Activated T-cell treated with anti-CD3 and anti-CD28 coated beads, Interleukin-2, amount 50 U/mL, for 4 hours (primary cell): ENCODE results near the gene ROPN1L. TPM values are rescaled to one million over a fixed set of nuclear protein-coding genes. Genes with fewer than 3 reads are reported as not detected.

ENCODE experiments used
- ATAC-seq, 2 donors: fragments of 200-7000 bp; cut with Tn5 transposase; one replicate each; pipeline ENCODE4 v1.10.0; 2021
- DNase-seq: peaks from one replicate; pipeline ENCODE4 v3.0.0-alpha.2; 2020
- H3K27me3 Mint-ChIP-seq: one replicate; pipeline ENCODE4 v1.8.0; 2021; ENCODE audit warnings: low read depth, mixed read lengths
- H3K36me3 Mint-ChIP-seq: one replicate; pipeline ENCODE4 v1.8.0; 2022; ENCODE audit warnings: mixed read lengths; ENCODE audit not compliant: insufficient read depth
- H3K4me1 Mint-ChIP-seq: one replicate; pipeline ENCODE4 v1.8.0; 2021; ENCODE audit warnings: low read depth, mixed read lengths
- H3K4me3 Mint-ChIP-seq: one replicate; pipeline ENCODE4 v1.8.0; 2021; ENCODE audit warnings: mild to moderate bottlenecking, moderate library complexity, mixed read lengths
- H3K9me3 Mint-ChIP-seq: one replicate; pipeline ENCODE4 v1.8.0; 2021; ENCODE audit warnings: mixed read lengths
- total RNA-seq, 3 donors: library from RNA; stranded (reverse); gene quantifications; one replicate each; pipeline ENCODE4 v1.2.1, GENCODE V29; 2021

ROPN1L gene
- total RNA-seq, 3 donors from 2014 or later = 0.18 TPM; not detected in 2

DNA sequence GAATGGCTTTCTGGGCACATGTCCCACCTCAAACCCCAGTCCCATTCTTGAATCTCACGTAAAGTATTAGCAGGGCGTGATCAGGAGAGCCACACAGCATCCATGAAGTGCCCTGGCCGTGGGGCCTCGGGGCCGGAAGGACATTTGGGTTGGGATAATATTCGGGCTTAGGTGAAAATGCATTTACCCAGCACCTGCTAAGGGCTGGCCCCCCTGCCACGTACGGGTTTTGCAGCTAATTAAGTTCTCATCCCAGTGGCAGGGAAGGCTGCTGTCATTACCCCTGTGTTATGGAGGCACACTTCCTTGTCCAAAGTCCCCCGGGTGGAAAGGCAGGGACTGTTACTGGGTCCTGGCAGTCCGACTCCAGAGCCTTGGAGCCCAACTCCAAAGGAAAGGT, 29.0 kb downstream of the ROPN1L start:
- no peak overlapping the region for H3K4me3 Mint-ChIP-seq

DNA sequence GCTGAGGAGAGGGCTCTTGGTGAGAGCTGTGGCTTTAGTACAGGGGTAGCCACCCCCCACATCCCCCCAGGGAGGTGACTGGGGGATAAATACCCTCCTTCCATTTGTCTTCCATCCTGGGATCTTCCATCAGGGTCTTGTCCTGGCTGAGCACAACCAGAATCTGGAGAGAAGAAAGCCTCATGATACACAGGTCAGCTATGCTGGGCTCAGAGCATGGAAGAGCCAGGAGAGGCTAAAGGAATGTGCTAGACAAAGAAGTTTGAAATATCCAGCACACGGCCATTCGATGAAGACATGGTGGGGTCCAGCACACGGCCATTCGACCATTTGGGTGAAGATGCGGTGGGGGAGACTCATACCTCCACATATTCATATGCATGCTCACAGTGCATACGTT, 30.0 kb downstream of the ROPN1L start:
- DNase-seq (no peak), ATAC-seq (no peak)
- Mint-ChIP-seq H3K27me3 (peaks cover 2% of the 10 kb centered on the region), H3K4me3 (no peak overlapping the region), H3K9me3 (peaks cover 10% of the 10 kb centered on the region), H3K4me1 (no peaks in the 10 kb centered on the region), H3K36me3 (no peaks in the 10 kb centered on the region)

More for the DNA sequence above, 29.0 kb downstream of the ROPN1L start:
- H3K9me3 Mint-ChIP-seq = peaks cover 4% of the 10 kb centered on the region
- peaks cover 2% of the 10 kb centered on the region for H3K27me3 Mint-ChIP-seq
- ATAC-seq = no peak
- no peak for DNase-seq
- H3K4me1 Mint-ChIP-seq = no peaks in the 10 kb centered on the region
- H3K36me3 Mint-ChIP-seq = no peaks in the 10 kb centered on the region

DNA sequence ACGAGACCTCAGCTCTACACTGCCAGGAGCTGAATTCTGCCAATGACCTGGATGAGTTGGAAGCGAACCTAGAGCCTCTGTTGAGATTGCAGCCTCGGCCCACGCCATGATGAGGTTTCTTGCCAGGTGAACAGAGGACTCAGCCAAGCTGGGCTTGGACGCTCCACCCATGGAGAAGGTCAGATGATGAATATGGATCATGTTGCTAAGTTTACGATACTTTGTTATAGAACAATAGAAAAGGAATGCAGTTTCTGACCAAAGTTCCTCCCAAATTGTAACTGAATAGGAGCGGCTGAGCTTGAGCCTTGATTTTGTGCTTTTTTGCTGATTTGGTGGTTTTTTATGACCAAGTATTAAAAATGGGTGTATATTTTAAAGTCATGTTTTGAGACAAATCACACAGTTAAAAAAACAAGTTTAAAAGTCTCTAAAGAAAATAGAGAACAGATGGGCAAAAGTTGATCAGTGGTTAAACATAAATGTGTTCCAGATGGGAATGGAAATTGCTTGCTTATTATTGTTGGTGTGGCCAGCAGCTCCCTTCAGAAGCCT, 32.9 kb downstream of the ROPN1L start:
- DNase-seq = no peak
- Mint-ChIP-seq H3K36me3 (no peaks in the 10 kb centered on the region), H3K4me1 (no peaks in the 10 kb centered on the region), H3K27me3 (peaks cover 4% of the 10 kb centered on the region), H3K4me3 (no peak overlapping the region), H3K9me3 (peaks cover 10% of the 10 kb centered on the region)
- no peak for ATAC-seq

DNA sequence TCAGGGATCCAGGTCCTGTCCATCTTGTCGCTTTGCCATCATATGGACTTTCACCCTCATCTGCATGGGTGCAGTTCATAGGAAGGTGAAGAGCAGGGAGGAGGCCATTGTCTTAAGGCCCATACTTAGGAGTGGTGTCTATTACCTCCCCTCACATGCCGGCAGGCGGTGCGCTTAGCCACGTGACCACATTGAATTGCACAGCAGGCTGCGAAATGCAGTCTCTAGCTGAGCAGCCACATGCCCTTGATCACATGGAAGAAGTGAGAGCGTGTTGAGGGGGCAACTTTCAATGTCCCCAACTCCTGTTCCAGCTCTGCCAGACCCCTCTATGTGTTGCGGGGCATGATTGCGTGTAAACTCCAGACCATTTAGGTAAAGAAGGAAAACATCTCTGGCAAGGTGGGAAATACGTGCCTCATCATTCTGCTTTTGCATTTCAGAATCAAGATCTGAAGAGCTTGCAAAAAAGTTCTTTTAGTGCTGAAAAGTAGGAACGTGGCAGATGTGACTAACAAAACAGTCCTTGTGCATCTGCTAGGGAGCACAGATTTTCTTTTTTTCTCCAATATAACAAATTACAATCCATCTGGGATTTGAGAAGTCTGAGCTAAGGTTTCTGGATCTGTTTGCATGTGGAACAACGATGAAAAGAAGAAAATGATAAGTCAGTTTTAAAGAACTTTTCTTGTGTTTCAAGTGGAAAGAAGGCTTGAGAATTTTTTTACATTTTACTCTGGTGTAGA, 34.4 kb downstream of the ROPN1L start:
- Mint-ChIP-seq H3K4me3 (no peak overlapping the region), H3K36me3 (no peaks in the 10 kb centered on the region), H3K9me3 (peaks cover 10% of the 10 kb centered on the region), H3K4me1 (no peaks in the 10 kb centered on the region), H3K27me3 (peaks cover 4% of the 10 kb centered on the region)
- no peak for ATAC-seq
- DNase-seq = no peak

DNA sequence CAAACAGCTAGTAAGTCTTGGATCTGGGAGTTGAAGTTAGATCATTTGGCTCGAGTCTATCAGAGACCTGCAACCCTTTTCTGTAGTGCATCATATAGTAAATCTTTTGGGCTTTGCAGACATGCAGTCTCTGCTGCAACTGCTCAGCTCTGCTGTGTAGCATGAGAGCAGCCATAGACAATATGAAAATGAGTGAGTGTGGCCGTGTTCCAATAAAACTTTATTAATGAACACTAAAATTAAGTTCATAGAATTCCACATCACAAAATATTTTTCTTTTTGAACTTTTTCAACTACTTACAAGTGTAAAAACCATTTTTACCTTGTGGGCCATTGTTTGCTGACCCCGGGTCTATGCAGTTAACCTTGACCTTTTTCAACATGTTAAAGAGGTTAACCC, 35.2 kb downstream of the ROPN1L start:
- peaks cover 4% of the 10 kb centered on the region for H3K27me3 Mint-ChIP-seq
- H3K4me3 Mint-ChIP-seq = no peak overlapping the region
- ATAC-seq = no peak
- DNase-seq = no peak
- no peaks in the 10 kb centered on the region for H3K4me1 Mint-ChIP-seq
- no peaks in the 10 kb centered on the region for H3K36me3 Mint-ChIP-seq
- H3K9me3 Mint-ChIP-seq = peaks cover 10% of the 10 kb centered on the region

DNA sequence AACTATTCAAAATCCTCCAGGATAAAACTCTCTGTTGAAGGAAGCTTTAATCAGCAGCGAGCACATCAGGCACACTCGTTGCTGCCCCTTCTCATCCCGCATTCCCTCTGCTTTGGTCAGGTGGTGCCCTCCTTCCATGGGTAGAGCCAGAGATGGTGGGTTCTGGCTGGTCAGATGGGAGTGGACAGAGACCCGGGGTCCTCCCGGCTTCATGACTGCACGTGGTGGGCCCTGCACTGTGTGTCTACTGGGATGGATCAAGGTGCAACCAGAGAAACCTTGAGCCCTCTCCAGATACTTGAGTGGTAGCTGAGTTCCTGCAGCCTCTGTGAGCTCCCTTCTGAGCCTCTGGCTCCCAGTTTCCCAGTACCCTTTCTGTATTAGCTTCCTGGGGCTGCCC, 36.3 kb downstream of the ROPN1L start:
- Mint-ChIP-seq H3K4me3 (no peak overlapping the region), H3K36me3 (no peaks in the 10 kb centered on the region), H3K9me3 (peaks cover 10% of the 10 kb centered on the region), H3K4me1 (no peaks in the 10 kb centered on the region), H3K27me3 (peaks cover 4% of the 10 kb centered on the region)
- DNase-seq = no peak
- no peak for ATAC-seq

DNA sequence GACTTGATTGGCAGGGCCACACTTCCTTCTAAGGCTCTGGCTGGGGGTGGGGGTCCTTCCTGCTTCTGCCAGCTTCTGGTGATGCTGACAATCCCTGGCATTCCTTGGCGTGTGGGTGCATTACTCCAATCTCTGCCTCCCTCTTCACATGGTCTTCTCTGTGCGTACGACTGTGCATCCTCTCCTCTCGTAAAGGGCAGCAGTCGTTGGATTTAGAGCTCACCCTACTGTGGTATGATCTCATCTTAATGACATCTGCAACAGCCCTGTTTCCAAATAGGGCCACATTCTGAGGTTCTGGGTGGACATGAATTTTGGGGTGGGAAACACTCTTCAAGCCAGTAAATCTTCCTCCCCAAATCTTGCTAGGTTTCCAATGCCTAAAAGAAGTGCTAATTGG, 36.8 kb downstream of the ROPN1L start:
- H3K36me3 Mint-ChIP-seq = no peaks in the 10 kb centered on the region
- no peaks in the 10 kb centered on the region for H3K4me1 Mint-ChIP-seq
- peaks cover 10% of the 10 kb centered on the region for H3K9me3 Mint-ChIP-seq
- H3K4me3 Mint-ChIP-seq = no peak overlapping the region
- no peak for DNase-seq
- H3K27me3 Mint-ChIP-seq = peaks cover 4% of the 10 kb centered on the region
- ATAC-seq = no peak

DNA sequence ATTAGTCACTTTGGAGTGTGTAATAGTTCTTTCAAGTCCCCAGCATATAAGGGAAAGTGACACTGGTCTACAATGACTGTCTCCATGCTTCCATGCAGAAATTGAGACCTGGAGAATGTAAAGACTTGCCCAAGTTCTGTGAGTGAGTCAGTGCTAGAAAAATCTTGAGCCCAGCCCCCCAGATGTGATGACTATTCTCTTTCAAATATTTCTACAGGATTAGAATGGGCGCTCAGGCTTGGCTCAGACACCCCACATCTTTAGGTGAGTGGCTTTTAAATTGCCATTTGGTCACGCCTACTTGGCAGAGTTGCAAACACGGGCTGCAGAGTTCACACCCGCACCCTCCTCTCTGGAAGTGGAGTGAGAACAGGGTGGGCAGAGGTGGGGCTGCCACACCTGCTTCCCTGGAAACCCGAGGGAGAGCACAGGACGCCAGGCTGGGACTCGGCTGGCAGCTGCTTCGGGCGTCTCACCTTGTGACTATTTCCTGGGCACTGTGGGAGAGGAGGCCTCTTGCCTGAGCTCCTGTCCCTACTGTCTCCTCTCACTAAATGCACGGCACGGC, 37.6 kb downstream of the ROPN1L start:
- no peak for ATAC-seq
- H3K27me3 Mint-ChIP-seq = peaks cover 4% of the 10 kb centered on the region
- H3K36me3 Mint-ChIP-seq = no peaks in the 10 kb centered on the region

DNA sequence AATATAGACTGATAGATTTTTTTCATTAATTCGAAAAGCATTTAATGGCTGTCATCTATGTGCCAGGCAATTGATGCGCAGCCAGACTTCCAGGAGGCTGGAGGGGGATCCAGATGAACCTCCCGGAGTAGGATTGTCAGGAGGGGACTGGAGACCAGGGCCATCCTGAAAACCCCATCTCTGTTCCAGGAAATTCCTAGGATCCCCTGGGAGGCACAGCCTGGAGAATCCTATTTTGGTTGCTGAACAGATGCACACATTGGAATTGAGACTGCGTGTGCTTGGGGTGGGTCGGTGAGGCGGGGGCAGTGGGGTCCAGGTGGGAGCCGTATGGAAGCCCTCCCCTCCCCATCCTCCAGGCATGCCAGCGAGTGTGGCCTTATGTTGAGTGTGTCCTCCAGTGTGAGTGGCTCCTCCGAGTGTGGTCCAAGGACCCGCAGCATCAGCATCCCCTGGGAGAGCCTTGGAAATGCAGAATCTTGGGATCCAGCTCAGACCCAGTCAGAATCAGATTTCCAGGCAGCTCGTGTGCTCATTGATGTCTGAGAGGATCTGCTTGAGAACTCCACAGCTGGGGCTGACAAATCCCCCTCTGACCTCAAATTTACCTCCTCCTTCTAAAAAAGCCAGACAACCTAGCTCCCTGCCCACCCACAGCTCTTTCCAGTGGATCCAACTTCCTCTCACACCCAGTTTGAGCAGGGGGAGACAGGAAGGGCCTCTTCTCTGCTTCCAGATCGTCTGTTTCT, 38.7 kb downstream of the ROPN1L start:
- H3K36me3 Mint-ChIP-seq = no peaks in the 10 kb centered on the region
- ATAC-seq (no peak), DNase-seq (no peak)
- peaks cover 4% of the 10 kb centered on the region for H3K27me3 Mint-ChIP-seq
- H3K4me3 Mint-ChIP-seq = no peak overlapping the region
- peaks cover 2% of the 10 kb centered on the region for H3K4me1 Mint-ChIP-seq
- H3K9me3 Mint-ChIP-seq = peaks cover 6% of the 10 kb centered on the region

More for the DNA sequence above, 37.6 kb downstream of the ROPN1L start:
- Mint-ChIP-seq H3K4me1 (no peaks in the 10 kb centered on the region), H3K4me3 (no peak overlapping the region), H3K9me3 (peaks cover 10% of the 10 kb centered on the region)
- DNase-seq = no peak

DNA sequence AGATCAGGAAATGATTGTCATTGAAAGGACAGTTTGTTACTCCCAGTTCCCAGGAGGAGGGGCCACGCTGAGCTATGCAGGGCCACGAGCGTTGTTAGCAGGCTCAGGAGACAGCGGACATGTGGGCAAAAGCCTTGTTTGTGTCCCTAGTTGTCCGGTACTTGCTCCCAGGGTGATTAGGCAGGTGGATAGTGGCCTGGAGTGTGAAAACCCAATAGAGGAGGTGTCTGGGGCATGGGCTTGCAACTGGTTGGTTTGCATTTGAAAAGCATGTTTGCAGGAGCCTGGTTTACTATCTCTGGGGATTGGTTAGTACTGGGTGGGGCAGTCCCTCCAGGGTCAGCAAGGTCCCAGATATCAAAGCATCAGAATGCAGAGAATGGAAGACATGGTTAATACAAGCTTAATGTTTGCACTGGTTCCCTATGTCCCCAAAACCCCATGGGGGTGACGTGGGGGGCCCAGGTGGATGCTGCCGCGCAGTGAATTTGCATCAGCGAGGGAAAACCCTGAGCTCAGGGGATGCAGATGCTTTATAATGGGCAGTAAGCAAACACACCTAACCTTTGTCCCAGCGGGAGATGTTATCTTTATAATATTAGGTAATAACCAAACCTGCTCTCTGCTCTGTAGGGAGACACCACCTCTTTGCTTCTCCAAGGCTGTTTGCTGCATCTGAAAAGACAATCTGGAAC, 39.7 kb downstream of the ROPN1L start:
- Mint-ChIP-seq H3K4me3 (no peak overlapping the region), H3K4me1 (peaks cover 2% of the 10 kb centered on the region), H3K27me3 (peaks cover 4% of the 10 kb centered on the region), H3K36me3 (no peaks in the 10 kb centered on the region), H3K9me3 (no peaks in the 10 kb centered on the region)
- ATAC-seq (no peak), DNase-seq (no peak)

DNA sequence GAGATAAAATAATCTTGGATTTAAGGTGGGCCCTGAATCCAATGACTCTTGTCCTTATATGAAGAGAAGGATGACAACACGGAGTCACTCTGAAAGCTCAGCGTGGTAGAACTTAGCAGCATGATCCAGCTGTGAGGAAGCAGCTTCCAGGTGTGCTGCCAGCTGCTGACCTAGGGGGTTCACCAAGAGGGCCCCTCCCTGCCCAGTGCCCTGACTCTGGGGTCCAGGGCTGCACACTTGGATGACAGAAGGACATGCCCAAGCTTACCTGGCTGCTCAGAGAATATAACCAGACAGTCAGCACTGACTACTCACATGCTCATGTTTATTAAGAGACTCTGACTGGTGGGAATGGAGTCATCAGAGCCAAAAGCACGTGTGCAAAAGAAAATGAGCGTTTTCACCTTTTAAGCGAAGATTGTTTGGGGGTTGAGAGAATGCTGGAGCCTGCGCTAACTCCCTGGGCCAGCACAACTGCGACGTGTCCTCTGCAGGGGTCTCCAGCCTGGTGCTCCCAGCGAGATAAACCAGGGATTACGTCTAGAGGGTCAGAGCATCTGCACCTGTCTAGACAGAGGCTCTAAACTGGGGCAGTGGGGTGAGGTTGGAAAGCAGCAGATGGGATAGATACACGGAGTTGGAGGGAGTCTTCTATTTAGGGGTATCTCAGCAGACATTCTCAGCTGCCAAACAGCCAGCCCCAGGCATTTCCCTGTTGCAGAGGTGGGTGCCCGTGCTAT, 41.3 kb downstream of the ROPN1L start:
- no peak for DNase-seq
- Mint-ChIP-seq H3K36me3 (no peaks in the 10 kb centered on the region), H3K27me3 (peaks cover 2% of the 10 kb centered on the region), H3K4me3 (no peak overlapping the region), H3K4me1 (peaks cover 2% of the 10 kb centered on the region), H3K9me3 (no peaks in the 10 kb centered on the region)
- ATAC-seq = no peak

DNA sequence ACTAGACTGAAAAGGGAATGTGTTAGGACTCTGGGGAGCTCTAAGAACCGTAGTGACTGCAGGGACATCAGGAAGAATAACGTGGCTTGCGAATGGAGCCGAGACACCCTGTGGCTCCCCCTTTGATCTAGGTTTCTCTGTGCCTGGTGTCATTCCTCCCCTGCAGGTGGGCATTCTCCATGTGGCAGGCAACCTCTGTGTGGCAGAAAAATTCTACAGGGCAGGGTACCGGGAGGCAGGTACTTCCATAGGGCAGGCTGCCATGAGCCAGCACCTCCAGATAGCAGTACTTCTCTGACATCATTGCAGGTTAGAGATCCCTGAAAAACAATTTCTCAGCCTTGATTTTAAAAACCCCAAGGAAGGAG, 43.1 kb downstream of the ROPN1L start:
- no peak overlapping the region for H3K4me3 Mint-ChIP-seq
- no peak for DNase-seq

DNA sequence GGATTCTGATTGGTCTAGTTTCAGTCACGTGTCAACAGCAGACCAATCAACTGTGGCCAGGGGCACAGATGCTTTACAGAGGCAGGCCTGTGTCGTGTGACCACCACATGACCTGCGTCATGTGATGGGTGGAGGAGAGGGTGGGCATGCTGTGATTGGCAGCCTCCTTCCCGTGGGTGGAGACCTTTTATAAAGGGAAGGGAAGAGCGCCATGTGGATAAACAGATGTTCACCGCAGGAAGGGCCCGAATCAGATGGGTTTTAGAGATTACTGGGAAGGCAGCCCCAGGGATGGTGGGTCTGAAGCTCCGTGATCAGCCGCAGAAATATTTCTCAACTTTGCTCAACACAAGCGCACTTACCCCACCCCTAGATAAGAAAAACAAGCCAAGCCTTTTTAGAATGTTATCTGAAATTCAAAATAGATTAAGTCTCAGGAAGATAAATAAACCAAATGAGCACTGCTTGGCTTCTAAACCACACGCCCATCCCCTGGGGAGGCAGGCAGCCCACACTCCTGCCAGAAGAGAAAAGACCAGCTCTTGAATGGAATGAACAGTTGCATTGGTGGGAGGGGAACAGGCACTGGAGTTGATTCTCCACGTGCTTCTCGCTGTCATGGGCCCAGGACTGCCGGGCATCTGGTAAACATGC, 43.6 kb downstream of the ROPN1L start:
- no peaks in the 10 kb centered on the region for H3K9me3 Mint-ChIP-seq
- DNase-seq = no peak
- H3K27me3 Mint-ChIP-seq = peaks cover 2% of the 10 kb centered on the region
- H3K36me3 Mint-ChIP-seq = no peaks in the 10 kb centered on the region
- H3K4me1 Mint-ChIP-seq = peaks cover 15% of the 10 kb centered on the region
- peak in 1 of 2 donors; percentile 43 for ATAC-seq
- no peak overlapping the region for H3K4me3 Mint-ChIP-seq

More for the DNA sequence above, 43.1 kb downstream of the ROPN1L start:
- Mint-ChIP-seq H3K4me1 (peaks cover 10% of the 10 kb centered on the region), H3K27me3 (peaks cover 2% of the 10 kb centered on the region), H3K36me3 (no peaks in the 10 kb centered on the region), H3K9me3 (no peaks in the 10 kb centered on the region)
- ATAC-seq = no peak
